Ascending aorta (tissue), 2 donors: Measurements from ENCODE around the gene MYOCD. TPM values are rescaled to one million over a fixed set of nuclear protein-coding genes. Genes with fewer than 3 reads are reported as not detected.

Experiments
- DNase-seq, 2 donors: peaks; one replicate each; pipeline ENCODE4 v3.0.0-alpha.2; 2019; ENCODE audit warnings: low spot score in 2 of 2
- H3K27ac ChIP-seq, 2 donors: fragments of 200-600 bp; sonication (generic); one replicate each; pipeline ENCODE4 v1.5.1; 2016 to 2017; ENCODE audit warnings: mild to moderate bottlenecking in 1 of 2
- H3K27me3 ChIP-seq: fragments of 200-600 bp; sonication (generic); one replicate; pipeline ENCODE4 v1.5.1; 2017
- H3K36me3 ChIP-seq, 2 donors: fragments of 200-600 bp; sonication (generic); one replicate each; pipeline ENCODE4 v1.5.1; 2016
- H3K4me1 ChIP-seq, 2 donors: fragments of 200-600 bp; sonication (generic); one replicate each; pipeline ENCODE4 v1.5.1; 2016 to 2017; ENCODE audit warnings: mild to moderate bottlenecking in 1 of 2
- H3K4me3 ChIP-seq, 2 donors: fragments of 200-600 bp; sonication (generic); one replicate each; pipeline ENCODE4 v1.5.1; 2016 to 2017; ENCODE audit warnings: mild to moderate bottlenecking in 1 of 2
- H3K9me3 ChIP-seq, 2 donors: fragments of 200-600 bp; sonication (generic); one replicate each; pipeline ENCODE4 v1.5.1; 2016
- intact Hi-C: fragments of 100-400 bp; cut with DNase I; formaldehyde crosslinking; loops from one replicate; pipeline ENCODE4 v1.15.1; 2023
- total RNA-seq: library from RNA; depleted of rRNA; stranded (reverse); fragments of >200 nt; gene quantifications from one replicate; pipeline ENCODE4 v1.1.0, GENCODE V29; 2016
- TF ChIP-seq, protein P1 (sequence below), 3 experiments: fragments of 200-600 bp in 2 of 3; fragments of 450-650 bp in 1 of 3; sonication (generic) in 2 of 3; IDR thresholded peaks; one replicate each; pipeline ENCODE4 v1.5.1; 2016 to 2019; ENCODE audit warnings: antibody characterized with exemption in 3 of 3, mild to moderate bottlenecking in 1 of 3, moderate library complexity in 1 of 3

The MYOCD gene
- total RNA-seq, 1 donor from 2014 or later, result 153 TPM

DNA sequence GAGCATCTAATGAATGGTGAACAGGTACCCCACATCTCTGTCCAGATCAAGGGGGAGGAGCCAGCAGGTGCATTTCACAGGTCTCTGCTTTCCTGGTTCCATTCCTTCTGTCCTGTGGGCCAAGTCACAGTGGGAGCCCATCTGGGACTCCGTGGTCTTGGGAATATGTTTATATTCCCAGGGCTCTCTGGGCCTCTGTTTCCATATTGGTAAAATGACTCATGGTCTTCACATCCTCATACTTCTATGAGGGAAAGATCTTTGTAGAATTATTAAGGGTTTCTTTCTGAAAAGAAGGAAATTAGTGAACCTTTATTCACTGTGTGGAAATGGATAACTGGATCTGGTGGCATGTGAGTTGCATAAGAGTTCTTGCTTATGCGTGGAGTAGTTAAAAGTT lies 6.2 kb downstream of the MYOCD start:
- intact Hi-C loops, result no loop called here
- Histone ChIP-seq H3K27ac (peak overlapping the region; percentile 9 to 93), H3K27me3 (no peaks in the 10 kb centered on the region), H3K36me3 (no peaks in the 10 kb centered on the region), H3K4me1 (peaks cover 0 to 24% of the 10 kb centered on the region in 2 donors), H3K9me3 (no peaks in the 10 kb centered on the region), H3K4me3 (no peak overlapping the region)
- DNase-seq, result no peak
- TF ChIP-seq, protein P1, sequence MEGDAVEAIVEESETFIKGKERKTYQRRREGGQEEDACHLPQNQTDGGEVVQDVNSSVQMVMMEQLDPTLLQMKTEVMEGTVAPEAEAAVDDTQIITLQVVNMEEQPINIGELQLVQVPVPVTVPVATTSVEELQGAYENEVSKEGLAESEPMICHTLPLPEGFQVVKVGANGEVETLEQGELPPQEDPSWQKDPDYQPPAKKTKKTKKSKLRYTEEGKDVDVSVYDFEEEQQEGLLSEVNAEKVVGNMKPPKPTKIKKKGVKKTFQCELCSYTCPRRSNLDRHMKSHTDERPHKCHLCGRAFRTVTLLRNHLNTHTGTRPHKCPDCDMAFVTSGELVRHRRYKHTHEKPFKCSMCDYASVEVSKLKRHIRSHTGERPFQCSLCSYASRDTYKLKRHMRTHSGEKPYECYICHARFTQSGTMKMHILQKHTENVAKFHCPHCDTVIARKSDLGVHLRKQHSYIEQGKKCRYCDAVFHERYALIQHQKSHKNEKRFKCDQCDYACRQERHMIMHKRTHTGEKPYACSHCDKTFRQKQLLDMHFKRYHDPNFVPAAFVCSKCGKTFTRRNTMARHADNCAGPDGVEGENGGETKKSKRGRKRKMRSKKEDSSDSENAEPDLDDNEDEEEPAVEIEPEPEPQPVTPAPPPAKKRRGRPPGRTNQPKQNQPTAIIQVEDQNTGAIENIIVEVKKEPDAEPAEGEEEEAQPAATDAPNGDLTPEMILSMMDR (IDR thresholded peaks at IDR 0.05), result no peak

DNA sequence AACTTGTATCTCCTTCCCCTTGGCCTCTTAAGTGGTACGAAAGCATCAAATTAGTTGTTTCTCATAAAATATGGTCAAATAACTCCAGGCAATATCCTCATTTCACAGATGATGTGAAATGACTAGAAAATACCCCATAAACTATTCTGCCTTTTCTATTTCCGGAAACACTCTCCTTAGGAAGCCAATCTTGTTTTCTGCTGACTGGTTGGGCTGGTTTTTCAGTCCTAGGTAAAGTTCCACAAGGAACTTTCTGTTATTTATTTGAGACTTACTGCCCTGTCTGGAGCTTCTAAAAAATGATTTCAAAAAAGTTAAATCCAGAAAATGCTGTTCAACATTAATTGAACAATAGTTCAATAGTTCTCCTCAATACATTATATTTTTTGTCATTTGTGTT lies 7.3 kb downstream of the MYOCD start:
- intact Hi-C loops, result no loop called here
- peak overlapping the region; percentile 9 to 93 for H3K27ac ChIP-seq
- peaks cover 0 to 24% of the 10 kb centered on the region in 2 donors for H3K4me1 ChIP-seq

DNA sequence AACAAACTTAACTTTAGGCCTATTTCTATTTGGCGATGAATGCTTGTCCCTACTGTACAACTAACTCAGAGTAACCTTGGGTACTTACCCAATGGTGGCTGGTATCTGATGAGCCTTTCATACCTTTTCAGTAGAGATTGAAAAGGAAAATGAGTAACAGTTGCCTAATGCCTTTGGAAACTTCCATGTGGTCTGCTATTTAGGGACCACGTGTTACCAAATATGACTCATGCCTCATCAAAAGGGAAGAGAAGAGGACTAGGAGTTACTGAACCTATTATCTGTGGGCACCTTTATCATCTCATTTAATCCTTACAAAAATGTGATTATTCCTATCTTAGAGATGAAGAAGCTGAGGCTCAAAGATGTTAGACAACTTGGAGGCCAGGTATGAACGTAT lies 8.1 kb downstream of the MYOCD start:
- no peak for DNase-seq
- H3K36me3 ChIP-seq, result no peaks in the 10 kb centered on the region
- no peaks in the 10 kb centered on the region for H3K27me3 ChIP-seq
- H3K27ac ChIP-seq, result no peak overlapping the region
- intact Hi-C loops, result no loop called here
- no peak overlapping the region for H3K4me3 ChIP-seq
- TF ChIP-seq, protein P1 (IDR thresholded peaks at IDR 0.05), result no peak
- no peaks in the 10 kb centered on the region for H3K9me3 ChIP-seq
- peaks cover 0 to 30% of the 10 kb centered on the region in 2 donors for H3K4me1 ChIP-seq

More for the DNA sequence above, 7.3 kb downstream of the MYOCD start:
- no peak for DNase-seq
- no peak overlapping the region for H3K4me3 ChIP-seq
- TF ChIP-seq, protein P1 (IDR thresholded peaks at IDR 0.05), result no peak
- H3K9me3 ChIP-seq, result no peaks in the 10 kb centered on the region
- no peaks in the 10 kb centered on the region for H3K36me3 ChIP-seq
- no peaks in the 10 kb centered on the region for H3K27me3 ChIP-seq

DNA sequence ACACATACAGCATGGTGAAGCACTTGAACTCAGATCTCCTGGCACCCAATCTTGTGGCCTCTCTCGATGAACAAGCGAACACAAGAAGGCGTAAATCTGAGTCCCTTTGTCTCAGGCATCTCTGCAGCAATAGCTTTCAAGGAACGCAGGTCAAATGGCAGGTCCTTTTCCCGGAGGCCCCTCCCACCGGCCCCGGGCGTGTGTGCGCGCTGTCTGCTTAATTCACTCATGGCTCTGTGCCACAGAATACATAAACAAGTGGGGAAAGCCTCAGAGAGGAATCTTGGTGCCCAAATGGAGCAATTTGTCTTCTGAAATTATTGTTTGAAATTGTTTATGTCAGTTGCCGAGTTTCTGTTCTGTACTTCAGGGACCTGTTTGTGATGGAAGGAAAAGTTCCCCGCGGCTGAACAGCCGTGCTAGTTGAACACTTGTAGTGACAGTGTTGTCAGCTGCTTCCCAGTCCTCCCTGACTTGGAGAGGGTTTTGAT lies 14.8 kb downstream of the MYOCD start:
- H3K27me3 ChIP-seq, result no peaks in the 10 kb centered on the region
- peaks cover 0 to 35% of the 10 kb centered on the region in 2 donors for H3K4me1 ChIP-seq

DNA sequence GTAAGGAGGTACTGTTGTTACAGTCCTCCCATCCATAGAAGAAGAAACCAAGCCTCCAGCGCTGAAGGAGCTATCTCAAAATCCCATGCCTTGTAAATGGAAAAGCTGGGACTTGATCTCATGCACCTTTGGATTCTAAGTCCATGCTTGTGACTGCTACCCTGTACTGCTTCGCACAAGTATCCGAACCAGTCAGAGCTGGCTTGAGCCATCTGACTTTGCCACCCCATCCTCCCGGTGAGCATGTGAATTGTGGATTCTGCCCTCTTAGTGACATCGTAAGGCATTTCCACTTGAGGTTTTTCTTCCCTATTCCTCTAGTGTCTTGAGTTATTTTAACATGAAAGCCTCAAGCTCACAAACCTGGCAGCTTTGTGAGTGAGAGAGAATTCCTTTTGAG lies 15.3 kb downstream of the MYOCD start:
- peaks cover 0 to 38% of the 10 kb centered on the region in 2 donors for H3K4me1 ChIP-seq
- H3K27ac ChIP-seq, result peak overlapping the region; percentile 58 to 68
- H3K27me3 ChIP-seq, result no peaks in the 10 kb centered on the region
- intact Hi-C loops, result no loop called here
- DNase-seq, result no peak
- TF ChIP-seq, protein P1 (IDR thresholded peaks at IDR 0.05), result no peak
- H3K4me3 ChIP-seq, result peak overlapping the region in 1 of 2 donors; percentile 54
- H3K9me3 ChIP-seq, result no peaks in the 10 kb centered on the region
- H3K36me3 ChIP-seq, result no peaks in the 10 kb centered on the region

More for the DNA sequence above, 14.8 kb downstream of the MYOCD start:
- H3K36me3 ChIP-seq, result no peaks in the 10 kb centered on the region
- TF ChIP-seq, protein P1 (IDR thresholded peaks at IDR 0.05), result no peak
- peak overlapping the region; percentile 58 to 68 for H3K27ac ChIP-seq
- intact Hi-C loops, result no loop called here
- H3K4me3 ChIP-seq, result peak overlapping the region in 1 of 2 donors; percentile 54
- H3K9me3 ChIP-seq, result no peaks in the 10 kb centered on the region
- DNase-seq, result peak in 1 of 2 donors; percentile 67

DNA sequence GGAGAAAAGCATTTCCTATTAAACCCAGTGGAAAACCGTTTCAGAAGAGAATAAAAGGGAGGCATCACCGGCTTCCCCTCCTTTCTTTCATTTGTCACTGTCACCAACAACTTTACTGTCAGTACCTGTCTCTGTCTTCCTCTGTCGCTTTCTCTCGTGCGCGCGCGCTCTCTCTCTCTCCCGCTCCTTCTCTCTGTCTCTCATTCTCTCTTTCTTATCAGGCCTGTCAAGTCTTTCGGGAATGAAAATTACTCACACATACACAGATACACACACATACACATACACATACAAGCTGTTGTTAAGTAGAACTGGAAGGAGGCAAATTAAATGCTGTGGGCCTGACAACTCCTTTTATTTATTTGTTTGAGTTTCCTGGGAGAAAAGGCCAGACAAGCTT lies 17.6 kb downstream of the MYOCD start:
- no peak overlapping the region for H3K27ac ChIP-seq

More for the DNA sequence above, 17.6 kb downstream of the MYOCD start:
- Histone ChIP-seq H3K4me3 (no peak overlapping the region), H3K4me1 (peaks cover 0 to 35% of the 10 kb centered on the region in 2 donors), H3K36me3 (no peaks in the 10 kb centered on the region), H3K27me3 (no peaks in the 10 kb centered on the region), H3K9me3 (no peaks in the 10 kb centered on the region)
- intact Hi-C loops, result no loop called here
- TF ChIP-seq, protein P1 (IDR thresholded peaks at IDR 0.05), result no peak
- DNase-seq, result no peak
